H9 (cell line): ENCODE measurements around the gene ABCG4. TPM values are rescaled to one million over a fixed set of nuclear protein-coding genes. Genes with fewer than 3 reads are reported as not detected.

Experiments
- DNase-seq: peaks from one replicate; pipeline ENCODE4 v3.0.0-alpha.2; 2017
- H2AFZ ChIP-seq: one replicate; pipeline ENCODE4 v1.6.1; 2013; ENCODE audit warnings: mild to moderate bottlenecking, low read length, control low read depth, moderate library complexity
- H2AK5ac ChIP-seq: 2 replicates; pipeline ENCODE4 v1.6.1; 2013; ENCODE audit warnings: low read length, control low read depth, mixed read lengths; ENCODE audit not compliant: insufficient read length
- H2BK120ac ChIP-seq: one replicate; pipeline ENCODE4 v1.6.1; 2013; ENCODE audit warnings: low read depth, mild to moderate bottlenecking, low read length, control low read depth, inconsistent platforms; ENCODE audit not compliant: poor library complexity, severe bottlenecking
- H2BK12ac ChIP-seq: 2 replicates; pipeline ENCODE4 v1.6.1; 2013; ENCODE audit warnings: low read length, control low read depth, mixed read lengths, low read depth; ENCODE audit not compliant: insufficient read length
- H2BK15ac ChIP-seq: 2 replicates; pipeline ENCODE4 v1.6.1; 2013; ENCODE audit warnings: low read depth, low read length, control low read depth
- H2BK20ac ChIP-seq: one replicate; pipeline ENCODE4 v1.6.1; 2013; ENCODE audit warnings: low read depth, mild to moderate bottlenecking, low read length, control low read depth, inconsistent platforms; ENCODE audit not compliant: poor library complexity, severe bottlenecking
- H2BK5ac ChIP-seq: 2 replicates; pipeline ENCODE4 v1.6.1; 2013; ENCODE audit warnings: low read length, control low read depth, mixed read lengths; ENCODE audit not compliant: insufficient read length
- H3K14ac ChIP-seq: 2 replicates; pipeline ENCODE4 v1.6.1; 2013; ENCODE audit warnings: low read length, control low read depth; ENCODE audit not compliant: insufficient read depth
- H3K18ac ChIP-seq: 2 replicates; pipeline ENCODE4 v1.6.1; 2013; ENCODE audit warnings: low read depth, mild to moderate bottlenecking, mixed read lengths, low read length, control low read depth; ENCODE audit not compliant: insufficient read length
- H3K23ac ChIP-seq: 2 replicates; pipeline ENCODE4 v1.6.1; 2013; ENCODE audit warnings: low read length, control low read depth, mixed read lengths, low read depth; ENCODE audit not compliant: insufficient read length
- H3K23me2 ChIP-seq: 2 replicates; pipeline ENCODE4 v1.6.1; 2013; ENCODE audit warnings: low read depth, mild to moderate bottlenecking, mixed read lengths, low read length, control low read depth; ENCODE audit not compliant: insufficient read length, poor library complexity, severe bottlenecking
- H3K27ac ChIP-seq: 2 replicates; pipeline ENCODE4 v1.5.1; 2013; ENCODE audit warnings: low read length, control low read depth, mixed read lengths, low read depth; ENCODE audit not compliant: insufficient read length
- H3K27me3 ChIP-seq: 2 replicates; pipeline ENCODE4 v1.6.1; 2013; ENCODE audit warnings: low read length, control low read depth, inconsistent platforms; ENCODE audit not compliant: insufficient read depth
- H3K4ac ChIP-seq: 2 replicates; pipeline ENCODE4 v1.6.1; 2013; ENCODE audit warnings: low read depth, mild to moderate bottlenecking, control low read depth, inconsistent platforms, low read length, moderate library complexity
- H3K4me1 ChIP-seq: 2 replicates; pipeline ENCODE4 v1.6.1; 2013; ENCODE audit warnings: low read length, control low read depth, inconsistent platforms; ENCODE audit not compliant: insufficient read depth
- H3K4me2 ChIP-seq: 2 replicates; pipeline ENCODE4 v1.6.1; 2013; ENCODE audit warnings: low read length, control low read depth, mixed read lengths; ENCODE audit not compliant: insufficient read length, insufficient read depth
- H3K56ac ChIP-seq: 2 replicates; pipeline ENCODE4 v1.6.1; 2013; ENCODE audit warnings: low read depth, mild to moderate bottlenecking, mixed read lengths, low read length, control low read depth; ENCODE audit not compliant: insufficient read length
- H3K79me1 ChIP-seq: 2 replicates; pipeline ENCODE4 v1.6.1; 2013; ENCODE audit warnings: low read depth, mild to moderate bottlenecking, moderate library complexity, low read length, control low read depth, inconsistent platforms; ENCODE audit not compliant: insufficient read depth, poor library complexity, severe bottlenecking
- H3K79me2 ChIP-seq: 2 replicates; pipeline ENCODE4 v1.6.1; 2013; ENCODE audit warnings: low read length, control low read depth, inconsistent platforms; ENCODE audit not compliant: insufficient read depth
- H3K9ac ChIP-seq: 2 replicates; pipeline ENCODE4 v1.6.1; 2013; ENCODE audit warnings: low read length, control low read depth, mixed read lengths; ENCODE audit not compliant: insufficient read length; ENCODE audit errors: extremely low read depth
- H3K9me3 ChIP-seq: one replicate; pipeline ENCODE4 v1.6.1; 2013; ENCODE audit warnings: low read depth, low read length, inconsistent platforms; ENCODE audit not compliant: control insufficient read depth
- H3T11ph ChIP-seq: one replicate; pipeline ENCODE4 v1.6.1; 2013; ENCODE audit warnings: mild to moderate bottlenecking, low read length, control low read depth, inconsistent platforms
- H4K20me1 ChIP-seq: one replicate; pipeline ENCODE4 v1.6.1; 2013; ENCODE audit not compliant: control insufficient read depth, insufficient read length, insufficient read depth
- H4K5ac ChIP-seq: 2 replicates; pipeline ENCODE4 v1.6.1; 2013; ENCODE audit warnings: low read depth, mild to moderate bottlenecking, mixed read lengths, low read length, control low read depth; ENCODE audit not compliant: insufficient read length
- H4K8ac ChIP-seq: replicated peaks from 2 replicates; pipeline ENCODE4 v1.6.1; 2013; ENCODE audit warnings: low read length, control low read depth, mixed read lengths, low read depth; ENCODE audit not compliant: insufficient read length
- H4K91ac ChIP-seq: 2 replicates; pipeline ENCODE4 v1.6.1; 2013; ENCODE audit warnings: low read depth, mild to moderate bottlenecking, moderate library complexity, mixed read lengths, low read length, control low read depth; ENCODE audit not compliant: insufficient read length
- H3K27ac Mint-ChIP-seq, 3 experiments: 2 replicates in 2 of 3; 3 replicates in 1 of 3; pipeline ENCODE4 v1.8.0; 2020 to 2021; ENCODE audit warnings: mixed read lengths in 3 of 3, mild to moderate bottlenecking in 1 of 3, moderate library complexity in 1 of 3
- H3K27me3 Mint-ChIP-seq: 2 replicates; pipeline ENCODE4 v1.8.0; 2021; ENCODE audit warnings: low read depth, mild to moderate bottlenecking, moderate library complexity, mixed read lengths
- H3K36me3 Mint-ChIP-seq, 3 experiments: 2 replicates in 2 of 3; 3 replicates in 1 of 3; pipeline ENCODE4 v1.8.0; 2020 to 2021; ENCODE audit warnings: low read depth in 3 of 3, mixed read lengths in 3 of 3; ENCODE audit not compliant: insufficient read depth in 1 of 3
- H3K4me1 Mint-ChIP-seq, 2 experiments: 2 replicates each; pipeline ENCODE4 v1.8.0; 2020; ENCODE audit warnings: mixed read lengths in 2 of 2
- H3K4me3 Mint-ChIP-seq, 2 experiments: 2 replicates in 1 of 2; 3 replicates in 1 of 2; pipeline ENCODE4 v1.8.0; 2020 to 2021; ENCODE audit warnings: mild to moderate bottlenecking in 2 of 2, mixed read lengths in 2 of 2, moderate library complexity in 1 of 2
- H3K9me3 Mint-ChIP-seq, 2 experiments: 2 replicates in 1 of 2; 3 replicates in 1 of 2; pipeline ENCODE4 v1.8.0; 2020; ENCODE audit warnings: mild to moderate bottlenecking in 2 of 2, mixed read lengths in 2 of 2, moderate library complexity in 1 of 2
- WGBS: extraction: QIAGEN DNeasy Blood & Tissue Kit; methylation state at CpG from one replicate; pipeline ENCODE4 v1.1.7; 2013; ENCODE audit warnings: missing lambda C conversion rate, low lambda C conversion rate, mixed read lengths; ENCODE audit not compliant: insufficient read length; ENCODE audit errors: extremely low coverage; 5-methylcytosine and 5-hydroxymethylcytosine counted together
- total RNA-seq: library from RNA; stranded (reverse); gene quantifications from 2 replicates; pipeline ENCODE4 v1.2.1, GENCODE V29; 2021
- TF ChIP-seq, protein P1 (sequence below): fragments of 200-600 bp; sonication (generic); conservative IDR thresholded peaks from 3 replicates; pipeline ENCODE4 v1.8.0; 2021; ENCODE audit warnings: antibody characterized with exemption, mild to moderate bottlenecking

Gene ABCG4
- total RNA-seq, 1 experiment from 2014 or later, result 1.2 TPM

DNA sequence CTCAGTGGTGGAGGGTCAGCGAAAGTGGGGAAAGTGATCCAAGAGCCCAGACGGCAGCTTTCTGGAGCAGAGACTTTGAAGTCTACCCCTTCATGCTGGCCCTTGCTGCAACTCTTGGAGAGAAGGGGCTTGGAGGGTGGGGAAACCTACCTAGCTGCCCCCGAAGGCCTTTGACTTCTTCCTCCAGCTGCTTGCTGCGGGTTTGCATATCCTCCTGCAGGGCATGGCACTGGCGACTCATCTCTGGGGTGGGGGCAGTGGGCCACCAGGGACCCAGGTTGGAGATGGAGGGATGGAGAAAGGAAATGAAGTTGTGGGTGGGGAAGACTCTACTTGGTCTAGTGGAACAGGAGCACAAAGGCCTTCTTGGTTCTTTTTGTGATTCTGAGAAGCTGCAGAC, 44.1 kb downstream of the ABCG4 start:
- Histone ChIP-seq H2BK15ac (no peak overlapping the region), H3K14ac (no peak overlapping the region), H3K4me2 (no peak overlapping the region), H3K79me2 (no peaks in the 10 kb centered on the region), H2BK12ac (no peak overlapping the region), H3K4ac (no peak overlapping the region), H4K8ac (no peak overlapping the region), H2BK5ac (no peak overlapping the region), H4K91ac (no peak overlapping the region), H2AK5ac (no peak overlapping the region), H3K79me1 (no peaks in the 10 kb centered on the region), H4K20me1 (no peaks in the 10 kb centered on the region), H3K23ac (no peak overlapping the region), H2AFZ (no peak overlapping the region), H3K4me1 (peaks cover 2% of the 10 kb centered on the region; the same call in 1 of the 2 replicates), H3K9me3 (no peaks in the 10 kb centered on the region), H2BK120ac (no peak overlapping the region), H3T11ph (no peak overlapping the region), H3K23me2 (no peaks in the 10 kb centered on the region), H2BK20ac (no peak overlapping the region), H3K9ac (no peak overlapping the region), H3K18ac (no peak overlapping the region), H3K27me3 (no peaks in the 10 kb centered on the region), H4K5ac (no peak overlapping the region), H3K56ac (no peak overlapping the region), H3K27ac (no peak overlapping the region)
- Mint-ChIP-seq H3K27ac (no peak overlapping the region; a peak in 1 of 7 replicates), H3K36me3 (no peaks in the 10 kb centered on the region; a peak in 1 of 7 replicates), H3K4me3 (no peak overlapping the region), H3K9me3 (no peaks in the 10 kb centered on the region; a peak in 1 of 5 replicates), H3K4me1 (peaks cover 17 to 30% of the 10 kb centered on the region in 2 experiments), H3K27me3 (no peaks in the 10 kb centered on the region; the same call in none of the 2 replicates)
- DNase-seq, result no peak
- no CpG with 5 or more reads among the region's 5 CpGs for WGBS
- TF ChIP-seq, protein P1, sequence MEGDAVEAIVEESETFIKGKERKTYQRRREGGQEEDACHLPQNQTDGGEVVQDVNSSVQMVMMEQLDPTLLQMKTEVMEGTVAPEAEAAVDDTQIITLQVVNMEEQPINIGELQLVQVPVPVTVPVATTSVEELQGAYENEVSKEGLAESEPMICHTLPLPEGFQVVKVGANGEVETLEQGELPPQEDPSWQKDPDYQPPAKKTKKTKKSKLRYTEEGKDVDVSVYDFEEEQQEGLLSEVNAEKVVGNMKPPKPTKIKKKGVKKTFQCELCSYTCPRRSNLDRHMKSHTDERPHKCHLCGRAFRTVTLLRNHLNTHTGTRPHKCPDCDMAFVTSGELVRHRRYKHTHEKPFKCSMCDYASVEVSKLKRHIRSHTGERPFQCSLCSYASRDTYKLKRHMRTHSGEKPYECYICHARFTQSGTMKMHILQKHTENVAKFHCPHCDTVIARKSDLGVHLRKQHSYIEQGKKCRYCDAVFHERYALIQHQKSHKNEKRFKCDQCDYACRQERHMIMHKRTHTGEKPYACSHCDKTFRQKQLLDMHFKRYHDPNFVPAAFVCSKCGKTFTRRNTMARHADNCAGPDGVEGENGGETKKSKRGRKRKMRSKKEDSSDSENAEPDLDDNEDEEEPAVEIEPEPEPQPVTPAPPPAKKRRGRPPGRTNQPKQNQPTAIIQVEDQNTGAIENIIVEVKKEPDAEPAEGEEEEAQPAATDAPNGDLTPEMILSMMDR, result no peak
